Measurements from ENCODE around the gene PYCARD. TPM values are rescaled to one million over a fixed set of nuclear protein-coding genes. Genes with fewer than 3 reads are reported as not detected.

Gene PYCARD
- polyA plus RNA-seq, 1 donor from 2014 or later = not detected

DNA sequence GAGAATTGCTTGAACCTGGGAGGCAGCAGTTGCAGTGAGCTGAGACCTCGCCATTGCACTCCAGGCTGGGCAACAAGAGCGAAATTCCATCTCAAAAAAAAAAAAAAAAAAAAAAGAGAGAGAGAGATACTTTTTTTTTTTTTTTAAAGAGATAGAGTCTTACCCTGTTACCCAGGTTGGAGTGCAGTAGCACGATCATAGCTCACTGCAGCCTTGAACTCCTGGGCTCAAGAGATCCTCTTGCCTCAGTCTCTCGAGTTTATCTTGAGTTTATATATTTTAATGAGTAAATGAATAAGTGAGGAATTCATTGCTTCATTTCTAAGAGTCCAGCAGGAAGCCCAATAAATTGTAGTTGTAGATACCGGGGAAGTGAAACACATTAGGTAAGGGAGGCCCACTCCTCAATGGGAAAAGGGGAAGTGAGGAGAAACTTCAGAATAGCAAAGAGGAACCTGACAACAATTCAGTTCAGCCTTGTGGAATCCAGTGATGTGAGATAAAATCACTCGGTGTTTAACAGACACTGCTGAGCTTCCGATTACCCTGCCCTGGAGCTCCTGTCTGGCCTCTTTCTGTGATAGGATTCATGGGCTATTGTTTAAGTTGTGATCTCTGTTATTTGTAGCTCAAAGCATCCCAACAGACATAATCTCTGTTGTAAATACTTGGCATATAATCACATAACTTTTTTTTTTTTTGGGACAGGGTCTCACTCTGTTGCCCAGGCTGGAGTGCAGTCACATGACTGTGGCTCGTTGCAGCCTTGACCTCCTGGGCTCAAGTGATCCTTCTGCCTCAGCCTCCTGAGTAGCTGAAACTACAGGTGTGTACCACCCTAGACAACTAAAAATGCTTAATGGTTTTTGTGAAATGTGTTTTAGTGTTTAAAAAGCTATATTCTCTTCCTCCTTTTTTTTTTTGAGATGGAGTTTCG, 41.4 kb upstream of the PYCARD start:
- no peak overlapping the region for H3K4me2 ChIP-seq (ENCODE audit: low read length)
- no peak for TF ChIP-seq EZH2 (IDR thresholded peaks at IDR 0.05; ENCODE audit: borderline replicate concordance, insufficient read depth, low read length, poor library complexity, severe bottlenecking)
- TF ChIP-seq CTCF (IDR thresholded peaks at IDR 0.05; ENCODE audit: poor library complexity, severe bottlenecking) = no peak
- no peak for TF ChIP-seq MXI1 (conservative IDR thresholded peaks at IDR 0.05; ENCODE audit: poor library complexity, severe bottlenecking)
- TF ChIP-seq RAD21 (conservative IDR thresholded peaks at IDR 0.05) = no peak
- no peak for TF ChIP-seq SMC3 (conservative IDR thresholded peaks at IDR 0.05; ENCODE audit: poor library complexity)
- no peak for TF ChIP-seq REST (IDR thresholded peaks at IDR 0.05; ENCODE audit: borderline replicate concordance)
- no peak overlapping the region for H3K4me3 ChIP-seq (ENCODE audit: low read length)
- H3F3A ChIP-seq (ENCODE audit: insufficient read depth, low read length, poor library complexity, severe bottlenecking) = no peaks in the 10 kb centered on the region
- H3K9ac ChIP-seq (ENCODE audit: low read length) = no peak overlapping the region
- no peaks in the 10 kb centered on the region for H3K27me3 ChIP-seq (ENCODE audit: insufficient read depth, low read depth, low read length)
- no peak overlapping the region for H3K27ac ChIP-seq (ENCODE audit: low read length)
- H2AFZ ChIP-seq (ENCODE audit: low read depth, low read length) = no peak overlapping the region
- no peaks in the 10 kb centered on the region for H3K36me3 ChIP-seq (ENCODE audit: insufficient read depth, low read length)
- H3K79me2 ChIP-seq (replicated peaks; ENCODE audit: insufficient read depth, low read length) = no peaks in the 10 kb centered on the region
- no peaks in the 10 kb centered on the region for H3K9me3 ChIP-seq (ENCODE audit: low read length)
- H3K9me2 ChIP-seq (ENCODE audit: insufficient read depth, low read length) = no peaks in the 10 kb centered on the region
- no peaks in the 10 kb centered on the region for H4K20me1 ChIP-seq (ENCODE audit: insufficient read depth)

DNA sequence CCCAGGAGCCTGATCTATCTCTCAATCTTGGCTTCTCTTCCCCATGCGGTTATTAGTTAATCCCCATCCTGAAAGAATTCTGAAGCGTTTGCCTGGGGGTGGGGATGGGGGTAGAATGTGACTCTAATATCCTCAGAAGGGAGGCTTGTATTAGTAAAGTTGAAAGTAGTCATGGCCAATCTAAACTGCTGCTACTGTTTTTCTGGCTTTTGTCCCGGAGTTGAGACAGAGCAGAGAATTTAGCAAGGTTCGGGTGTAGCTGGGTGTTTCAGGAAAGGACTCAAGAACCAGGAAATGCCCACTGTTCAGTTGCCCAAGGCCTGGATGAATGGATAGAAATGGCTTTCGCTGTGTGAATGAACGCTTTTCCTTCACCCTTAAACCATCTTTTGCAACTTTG, 39.6 kb upstream of the PYCARD start:
- no peak overlapping the region for H3K27ac ChIP-seq (ENCODE audit: low read length)
- no peak overlapping the region for H3K4me2 ChIP-seq (ENCODE audit: low read length)
- H3K9me3 ChIP-seq (ENCODE audit: low read length) = no peaks in the 10 kb centered on the region
- no peak overlapping the region for H3K4me3 ChIP-seq (ENCODE audit: low read length)
- no peaks in the 10 kb centered on the region for H3K36me3 ChIP-seq (ENCODE audit: insufficient read depth, low read length)
- no peaks in the 10 kb centered on the region for H3F3A ChIP-seq (ENCODE audit: insufficient read depth, low read length, poor library complexity, severe bottlenecking)
- H3K9me2 ChIP-seq (ENCODE audit: insufficient read depth, low read length) = no peaks in the 10 kb centered on the region
- no peaks in the 10 kb centered on the region for H3K27me3 ChIP-seq (ENCODE audit: insufficient read depth, low read depth, low read length)
- no peak overlapping the region for H2AFZ ChIP-seq (ENCODE audit: low read depth, low read length)
- no peak overlapping the region for H3K9ac ChIP-seq (ENCODE audit: low read length)
- no peaks in the 10 kb centered on the region for H4K20me1 ChIP-seq (ENCODE audit: insufficient read depth)
- no peaks in the 10 kb centered on the region for H3K79me2 ChIP-seq (replicated peaks; ENCODE audit: insufficient read depth, low read length)
- TF ChIP-seq MXI1 (conservative IDR thresholded peaks at IDR 0.05; ENCODE audit: poor library complexity, severe bottlenecking) = no peak
- TF ChIP-seq EZH2 (IDR thresholded peaks at IDR 0.05; ENCODE audit: borderline replicate concordance, insufficient read depth, low read length, poor library complexity, severe bottlenecking) = no peak
- no peak for TF ChIP-seq CTCF (IDR thresholded peaks at IDR 0.05; ENCODE audit: poor library complexity, severe bottlenecking)

Measured in neural cell (in vitro differentiated cells).